Tibial nerve (tissue), 4 donors: ENCODE measurements around the gene ARMCX6. TPM values are rescaled to one million over a fixed set of nuclear protein-coding genes. Genes with fewer than 3 reads are reported as not detected.
"Not testable (repeated sequence)": the region's sequence is repeated elsewhere in the genome, so short reads cannot be mapped to it uniquely, and the experiment has no call there.

Experiments
- DNase-seq, 2 donors: peaks; one replicate each; pipeline ENCODE4 v3.0.0-alpha.2; 2019; ENCODE audit warnings: low spot score in 2 of 2
- H3K27ac ChIP-seq, 4 donors: fragments of 200-600 bp; sonication (generic) in 3 of 4; one replicate each; pipeline ENCODE4 v1.5.1; 2017 to 2019; ENCODE audit warnings: mild to moderate bottlenecking in 1 of 4
- H3K27me3 ChIP-seq, 2 donors: fragments of 200-600 bp; sonication (generic) in 1 of 2; one replicate each; pipeline versions ENCODE4 v1.5.1 to v1.6.0; 2017 to 2019
- H3K36me3 ChIP-seq, 3 donors: fragments of 200-600 bp; sonication (generic); one replicate each; pipeline ENCODE4 v1.5.1; 2018 to 2019
- H3K4me1 ChIP-seq, 4 donors: fragments of 200-600 bp; sonication (generic) in 3 of 4; one replicate each; pipeline ENCODE4 v1.5.1; 2017 to 2019
- H3K4me3 ChIP-seq, 4 donors: fragments of 200-600 bp; sonication (generic) in 3 of 4; one replicate each; pipeline ENCODE4 v1.5.1; 2017 to 2019; ENCODE audit warnings: mild to moderate bottlenecking in 1 of 4, moderate library complexity in 1 of 4
- H3K9me3 ChIP-seq, 4 donors: fragments of 200-600 bp; sonication (generic) in 3 of 4; one replicate each; pipeline ENCODE4 v1.5.1; 2017 to 2019
- CTCF ChIP-seq, 5 experiments: fragments of 200-600 bp in 3 of 5; fragments of 450-650 bp in 2 of 5; sonication (generic) in 3 of 5; IDR thresholded peaks; one replicate each; pipeline ENCODE4 v1.5.1; 2016 to 2019; ENCODE audit warnings: antibody characterized with exemption in 5 of 5, mild to moderate bottlenecking in 3 of 5, moderate library complexity in 2 of 5
- EP300 ChIP-seq, 2 donors: sonication (generic); formaldehyde crosslinking; IDR thresholded peaks; one replicate each; pipeline ENCODE4 v1.6.1; 2017; ENCODE audit warnings: antibody characterized with exemption in 2 of 2, mild to moderate bottlenecking in 1 of 2
- POLR2A ChIP-seq, 2 donors: fragments of 450-650 bp; IDR thresholded peaks; one replicate each; pipeline ENCODE4 v1.6.1; 2017; ENCODE audit warnings: antibody characterized with exemption in 2 of 2, mild to moderate bottlenecking in 2 of 2, moderate library complexity in 2 of 2
- WGBS, 2 donors: methylation state at CpG; one replicate each; pipeline ENCODE4 v1.1.5; 2018; 5-methylcytosine and 5-hydroxymethylcytosine counted together
- small RNA-seq: library from RNA; depleted of rRNA; stranded (forward); fragments of <200 nt; gene quantifications from one replicate; pipeline ENCODE3, GENCODE V24; 2016
- total RNA-seq, 4 donors: library from RNA; depleted of rRNA; stranded (reverse); fragments of >200 nt; gene quantifications; one replicate each; pipeline ENCODE4 v1.1.0, GENCODE V29; 2016

The ARMCX6 gene
- total RNA-seq, 4 donors from 2014 or later = 16.5 to 19.4 (median 16.8) TPM

GRCh38 chrX:101605728-101606127 lies 12.1 kb downstream of the ARMCX6 start:
- no peak overlapping the region for H3K4me3 ChIP-seq
- TF ChIP-seq CTCF (IDR thresholded peaks at IDR 0.05) (no peak), POLR2A (IDR thresholded peaks at IDR 0.05) (no peak), EP300 (IDR thresholded peaks at IDR 0.05) (no peak)
- no peak for DNase-seq
- no peaks in the 10 kb centered on the region for H3K9me3 ChIP-seq
- H3K27me3 ChIP-seq = no peaks in the 10 kb centered on the region
- WGBS, 2 donors = 15 to 23% methylated on average over 1 of the region's 1 CpG
- H3K4me1 ChIP-seq = no peaks in the 10 kb centered on the region
- H3K27ac ChIP-seq = no peak overlapping the region
- H3K36me3 ChIP-seq = no peaks in the 10 kb centered on the region

GRCh38 chrX:101605146-101605545 lies 12.7 kb downstream of the ARMCX6 start:
- no peak overlapping the region for H3K27ac ChIP-seq
- H3K27me3 ChIP-seq = no peaks in the 10 kb centered on the region
- H3K36me3 ChIP-seq = no peaks in the 10 kb centered on the region
- no peaks in the 10 kb centered on the region for H3K9me3 ChIP-seq
- H3K4me3 ChIP-seq = no peak overlapping the region
- DNase-seq = no peak
- TF ChIP-seq CTCF (IDR thresholded peaks at IDR 0.05) (no peak), POLR2A (IDR thresholded peaks at IDR 0.05) (no peak), EP300 (IDR thresholded peaks at IDR 0.05) (no peak)
- no peaks in the 10 kb centered on the region for H3K4me1 ChIP-seq

GRCh38 chrX:101602077-101602476 lies 15.7 kb downstream of the ARMCX6 start:
- H3K36me3 ChIP-seq = no peaks in the 10 kb centered on the region
- WGBS, 2 donors = 66 to 73% methylated on average over 7 of the region's 7 CpGs
- no peak overlapping the region for H3K4me3 ChIP-seq
- no peak for DNase-seq
- H3K27ac ChIP-seq = no peak overlapping the region
- H3K9me3 ChIP-seq = no peaks in the 10 kb centered on the region
- no peaks in the 10 kb centered on the region for H3K4me1 ChIP-seq
- H3K27me3 ChIP-seq = no peaks in the 10 kb centered on the region
- TF ChIP-seq POLR2A (IDR thresholded peaks at IDR 0.05) (no peak), CTCF (IDR thresholded peaks at IDR 0.05) (no peak), EP300 (IDR thresholded peaks at IDR 0.05) (no peak)

- not testable (repeated sequence) for H3K4me1 ChIP-seq, H3K36me3 ChIP-seq, DNase-seq, H3K4me3 ChIP-seq, H3K27ac ChIP-seq, H3K9me3 ChIP-seq, H3K27me3 ChIP-seq
- WGBS, 2 donors = 81% methylated on average over 6 of the region's 8 CpGs; no CpG with 5 or more reads in 1 of the 2 donors
Measured at GRCh38 chrX:101599592-101599991, 18.2 kb downstream of the ARMCX6 start.

- Histone ChIP-seq H3K9me3 (no peaks in the 10 kb centered on the region), H3K27ac (no peak overlapping the region), H3K27me3 (peaks cover 0 to 13% of the 10 kb centered on the region in 2 donors), H3K4me1 (no peaks in the 10 kb centered on the region), H3K36me3 (no peaks in the 10 kb centered on the region), H3K4me3 (no peak overlapping the region)
- TF ChIP-seq CTCF (IDR thresholded peaks at IDR 0.05) (peak; percentile 41 to 76 (median 44)), EP300 (IDR thresholded peaks at IDR 0.05) (no peak)
- 9 to 16% methylated on average over 5 of the region's 5 CpGs for WGBS, 2 donors
- DNase-seq = peak in 1 of 2 donors; percentile 51
Measured at GRCh38 chrX:101595739-101596419, 21.9 kb downstream of the ARMCX6 start.

Small RNA genes lying within 50 kb of the gene (small RNA-seq; reads per million reads assigned to genes)
- gene RNU6-30P = not detected

Other genes with a start within 250 kb of the ARMCX6 start
- gene BTK, start 231.8 kb downstream of the ARMCX6 start, total RNA-seq = 10 to 100 TPM in 1 of 4 donors, 1 to 10 TPM in 3; 2.5 to 19.7 (median 4.9) TPM
- 1,000 to 10,000 TPM in 3 of 4 donors, 100 to 1,000 TPM in 1; 493 to 1,912 (median 1,279) TPM for gene RPL36A, start 227.0 kb downstream of the ARMCX6 start, total RNA-seq
- 10 to 100 TPM; 18.1 to 20.1 (median 19.2) TPM for gene GLA, start 210.1 kb downstream of the ARMCX6 start, total RNA-seq
- gene HNRNPH2, start 209.8 kb downstream of the ARMCX6 start, total RNA-seq = 10 to 100 TPM; 31.2 to 46.0 (median 40.1) TPM
- gene ARMCX4, start 132.5 kb downstream of the ARMCX6 start, total RNA-seq = 100 to 1,000 TPM in 1 of 4 donors, 10 to 100 TPM in 3; 15.9 to 120 (median 18.7) TPM
- gene ARMCX1, start 67.5 kb downstream of the ARMCX6 start, total RNA-seq = 10 to 100 TPM; 28.2 to 34.3 (median 30.6) TPM
- 10 to 100 TPM; 28.2 to 44.4 (median 43.0) TPM for gene ARMCX3, start 5.2 kb upstream of the ARMCX6 start, total RNA-seq
- 10 to 100 TPM; 30.6 to 42.0 (median 36.0) TPM for gene ARMCX2, start 41.9 kb upstream of the ARMCX6 start, total RNA-seq